HG03575 (cell line): ENCODE results near the gene CALM3.

Source experiments
- ATAC-seq: cut with Tn5 transposase; IDR thresholded peaks from one replicate; pipeline ENCODE4 v1.9.1; 2021; ENCODE audit not compliant: unreplicated experiment, insufficient number of reproducible peaks, low FRiP score; ENCODE audit errors: extremely low read depth

CALM3 gene

GRCh38 chr19:46596008-46596407 lies 5.1 kb upstream of the CALM3 start:
- ATAC-seq, result no peak

GRCh38 chr19:46598372-46598917 lies 2.7 kb upstream of the CALM3 start:
- ATAC-seq, result no peak

GRCh38 chr19:46599716-46600373 lies 1.3 kb upstream of the CALM3 start:
- ATAC-seq, result no peak

DNA sequence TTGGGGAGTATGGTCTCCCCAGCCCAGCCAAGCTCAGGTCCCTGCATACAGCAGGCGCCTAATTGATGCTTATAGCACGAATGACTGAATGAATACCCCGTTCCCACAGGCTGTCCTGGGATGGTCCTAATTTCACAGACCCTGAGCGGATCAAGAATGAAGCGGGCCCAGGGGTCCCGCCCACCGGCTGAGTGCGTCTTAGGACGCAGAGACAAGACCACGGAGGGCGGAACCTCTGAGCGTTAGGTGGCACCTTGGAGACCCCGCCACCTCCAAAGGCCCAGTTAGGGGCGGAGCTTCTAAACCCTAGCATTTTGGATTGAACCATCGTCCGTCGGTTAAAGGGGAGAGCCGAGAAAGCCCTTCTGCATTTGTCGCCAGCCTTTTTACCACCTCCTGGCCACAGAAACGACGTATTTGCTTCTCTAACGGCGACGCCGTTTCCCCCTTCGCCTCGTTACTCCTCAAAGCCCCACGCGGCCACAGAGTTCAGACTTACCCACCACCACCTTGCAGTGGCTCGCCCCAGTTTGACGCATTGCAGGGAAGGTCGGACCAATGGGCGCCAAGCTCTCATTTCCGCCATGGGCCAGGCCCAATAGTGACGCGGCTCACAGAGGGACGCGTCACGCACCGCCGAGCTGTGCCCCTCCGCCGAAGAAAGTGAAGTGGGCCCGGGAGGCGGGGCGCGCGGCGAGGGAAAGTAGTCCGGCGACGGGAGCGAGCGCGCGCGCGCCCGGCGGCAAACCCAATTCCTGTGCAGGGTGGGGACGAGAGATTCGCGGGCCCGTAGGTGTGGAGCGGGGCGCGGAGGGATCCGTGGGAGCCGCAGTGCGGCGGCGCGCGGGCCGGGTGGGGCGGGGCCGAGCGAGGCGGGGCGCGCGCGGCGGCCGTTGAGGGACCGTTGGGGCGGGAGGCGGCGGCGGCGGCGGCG lies 479 bp upstream of the CALM3 start:
- ATAC-seq, result peak; percentile 55

DNA sequence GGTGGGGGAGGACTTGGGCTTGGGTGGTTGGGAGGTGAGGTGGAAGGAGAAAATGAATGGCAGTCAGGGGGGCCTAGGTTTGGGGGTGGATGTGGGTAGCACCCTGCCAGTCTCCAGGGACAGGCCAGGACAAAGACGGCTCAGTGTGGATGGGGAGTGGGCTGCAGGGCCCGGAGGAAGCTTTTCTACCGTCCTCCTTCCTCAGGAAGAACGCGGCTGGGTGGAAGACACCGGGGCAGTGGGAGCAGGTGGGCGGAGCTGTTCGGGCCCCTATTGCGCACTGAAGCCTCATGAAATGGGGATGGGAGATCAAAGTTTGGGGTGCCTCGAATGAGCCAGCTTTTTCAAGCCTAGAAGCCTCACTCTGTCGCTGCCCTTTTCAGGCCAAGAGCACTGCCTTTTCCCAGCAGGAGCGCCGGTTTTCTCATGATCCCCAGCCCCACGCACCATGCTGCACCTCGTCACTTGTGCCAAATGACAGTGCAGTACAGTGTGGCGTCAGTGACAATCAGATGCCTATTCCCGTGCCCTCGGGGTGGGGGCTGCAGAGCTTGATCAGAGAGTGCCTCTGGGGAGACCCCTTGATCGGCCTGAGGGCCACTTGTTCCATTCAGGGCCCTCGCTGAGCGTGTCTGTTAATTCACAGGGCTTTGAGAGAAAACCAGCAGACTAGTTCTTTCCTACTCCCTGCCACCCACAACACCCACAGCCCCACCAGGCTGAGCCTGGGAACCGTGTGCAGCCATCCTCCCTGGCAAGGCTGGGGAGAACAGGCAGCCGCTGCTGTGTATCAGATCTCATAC lies 1.5 kb downstream of the CALM3 start:
- ATAC-seq, result no peak

DNA sequence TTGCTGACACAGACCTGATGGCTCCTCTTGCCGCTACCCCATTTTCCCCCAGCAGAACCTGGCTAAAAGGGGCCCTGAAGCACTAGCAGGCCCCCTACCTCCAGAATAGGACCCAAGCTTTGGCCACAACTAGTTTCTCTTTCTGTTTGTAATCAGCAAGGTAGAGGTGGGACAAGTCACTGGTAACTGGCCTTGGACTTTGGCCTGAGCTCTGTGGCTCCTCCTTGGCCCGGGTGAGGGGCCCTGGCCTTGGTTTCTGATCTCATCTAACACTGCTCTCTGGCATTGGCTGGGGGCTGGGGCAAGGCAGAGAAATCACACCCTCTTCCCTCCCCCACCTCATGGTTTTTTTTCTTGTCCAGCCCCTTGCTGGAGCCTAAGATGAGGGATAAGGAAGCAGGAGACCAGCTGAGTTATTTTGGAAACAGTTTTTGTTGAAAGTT lies 2.1 kb downstream of the CALM3 start:
- ATAC-seq, result no peak

- no peak for ATAC-seq
These were observed 2.7 kb downstream of the CALM3 start for GRCh38 chr19:46603752-46604231.

DNA sequence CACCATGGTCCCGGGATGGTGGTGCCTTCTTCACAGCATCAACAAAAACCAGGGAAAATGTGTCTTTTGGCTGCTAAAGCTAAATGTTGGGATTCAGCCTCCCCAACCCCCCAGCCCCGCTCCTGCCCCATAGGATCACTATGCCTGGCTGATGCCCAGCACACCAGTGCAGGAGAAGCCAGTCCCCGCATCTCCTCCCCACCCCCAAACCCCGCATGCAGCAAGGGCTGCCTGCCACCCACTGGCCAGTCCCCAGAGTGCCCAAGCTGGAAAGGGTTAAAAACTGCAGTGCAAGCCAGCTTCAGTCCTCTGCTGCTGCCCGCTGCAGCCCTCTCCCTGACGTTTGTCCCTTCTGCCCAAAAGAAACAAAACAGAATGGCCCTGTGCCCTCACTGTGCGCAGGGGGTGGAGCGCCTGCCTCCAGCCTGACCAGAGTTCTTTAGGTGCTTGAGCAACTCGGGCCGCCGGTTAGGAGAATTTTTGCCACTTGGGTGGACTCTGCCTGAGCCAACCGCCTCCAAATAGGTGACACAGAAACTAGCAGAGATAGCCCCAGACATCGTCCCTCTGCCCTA lies 3.7 kb downstream of the CALM3 start:
- no peak for ATAC-seq

- no peak for ATAC-seq
These were observed 4.3 kb downstream of the CALM3 start for GRCh38 chr19:46605356-46605821.

- no peak for ATAC-seq
These were observed 4.9 kb downstream of the CALM3 start for GRCh38 chr19:46606019-46606418.

DNA sequence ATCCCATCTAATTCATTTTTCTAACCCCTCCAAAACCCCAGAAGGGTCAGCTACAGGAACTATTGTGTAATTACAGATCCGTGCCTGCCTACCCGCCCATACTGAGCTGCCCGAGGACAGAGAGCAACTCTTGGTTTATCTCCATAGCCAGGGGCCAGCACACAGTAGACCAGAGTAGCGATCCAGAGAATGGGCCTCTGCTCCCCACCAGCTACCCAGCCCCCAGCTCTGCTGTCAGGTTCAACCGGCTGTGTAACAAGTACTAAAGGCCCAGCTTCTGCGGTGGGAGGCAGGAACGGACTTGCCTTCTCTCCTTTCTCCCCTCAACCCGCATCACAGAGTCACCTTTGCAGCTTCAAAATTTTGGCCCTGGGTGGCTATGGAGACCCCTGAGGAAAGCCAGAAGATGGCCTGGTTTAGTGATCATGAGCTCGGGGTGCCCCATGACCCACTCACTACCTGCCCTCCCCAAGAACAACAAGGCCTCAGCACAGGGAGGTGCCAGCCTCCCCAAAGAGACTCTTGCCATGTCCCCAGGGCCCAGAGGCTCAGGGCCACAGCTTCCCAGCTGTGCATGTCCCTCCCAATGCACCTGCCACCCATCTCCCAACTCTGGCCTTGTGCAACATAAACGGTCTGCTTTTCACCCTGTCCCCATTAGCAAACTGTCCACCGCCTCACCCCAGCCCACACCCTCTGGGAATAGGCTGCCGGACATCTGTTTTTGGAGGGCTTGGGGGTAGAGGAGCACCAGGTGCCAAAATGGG lies 5.7 kb downstream of the CALM3 start:
- ATAC-seq, result no peak

DNA sequence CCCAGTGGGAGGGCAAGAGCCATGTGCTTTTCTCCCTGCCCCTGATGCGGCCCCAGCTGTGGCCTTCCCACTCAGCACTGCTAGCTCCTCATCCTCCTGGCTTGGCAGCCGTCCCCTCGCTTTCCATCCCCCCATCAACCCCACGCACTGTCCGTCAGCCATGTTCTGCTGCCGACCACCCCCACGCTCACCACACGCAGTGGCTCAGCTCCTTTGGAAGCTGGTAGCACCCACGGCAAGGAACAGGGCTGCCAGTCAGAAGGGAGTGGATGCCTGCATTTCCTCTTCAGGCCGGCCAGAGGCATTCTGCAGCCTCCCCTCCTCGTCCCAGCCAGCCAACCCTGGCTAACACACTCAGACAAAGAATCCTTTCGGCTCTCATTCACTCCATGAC lies 6.3 kb downstream of the CALM3 start:
- no peak for ATAC-seq

DNA sequence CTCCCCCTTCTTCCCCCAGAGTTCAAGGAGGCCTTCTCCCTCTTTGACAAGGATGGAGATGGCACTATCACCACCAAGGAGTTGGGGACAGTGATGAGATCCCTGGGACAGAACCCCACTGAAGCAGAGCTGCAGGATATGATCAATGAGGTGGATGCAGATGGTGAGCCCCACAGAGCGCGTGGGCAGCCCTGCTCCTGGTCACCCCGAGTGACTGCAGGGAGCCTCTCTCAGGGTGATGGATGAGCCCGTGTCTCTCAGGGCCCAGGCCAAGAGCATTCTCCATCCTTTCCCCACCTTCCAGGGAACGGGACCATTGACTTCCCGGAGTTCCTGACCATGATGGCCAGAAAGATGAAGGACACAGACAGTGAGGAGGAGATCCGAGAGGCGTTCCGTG lies 7.0 kb downstream of the CALM3 start:
- ATAC-seq, result no peak

DNA sequence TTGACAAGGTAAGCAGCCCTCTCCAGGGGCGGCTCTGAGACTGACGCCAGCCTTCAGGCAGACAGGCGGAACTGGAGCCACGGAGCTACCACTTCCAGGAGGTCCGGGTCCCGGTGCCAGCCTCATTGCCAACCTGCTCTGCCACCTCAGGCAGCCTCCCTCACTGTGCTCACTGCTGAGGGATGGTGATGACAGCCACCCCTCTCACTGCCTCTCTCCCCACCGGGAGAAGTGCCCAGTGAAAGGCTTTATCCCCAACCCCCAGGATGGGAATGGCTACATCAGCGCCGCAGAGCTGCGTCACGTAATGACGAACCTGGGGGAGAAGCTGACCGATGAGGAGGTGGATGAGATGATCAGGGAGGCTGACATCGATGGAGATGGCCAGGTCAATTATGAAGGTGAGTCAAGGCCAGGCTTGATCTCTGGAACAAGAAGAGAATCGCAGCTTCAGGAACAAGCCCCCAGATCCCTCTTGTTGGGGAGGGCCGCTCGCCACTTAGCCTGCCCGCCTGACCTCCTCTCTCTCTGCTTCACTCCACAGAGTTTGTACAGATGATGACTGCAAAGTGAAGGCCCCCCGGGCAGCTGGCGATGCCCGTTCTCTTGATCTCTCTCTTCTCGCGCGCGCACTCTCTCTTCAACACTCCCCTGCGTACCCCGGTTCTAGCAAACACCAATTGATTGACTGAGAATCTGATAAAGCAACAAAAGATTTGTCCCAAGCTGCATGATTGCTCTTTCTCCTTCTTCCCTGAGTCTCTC lies 7.6 kb downstream of the CALM3 start:
- ATAC-seq, result no peak

GRCh38 chr19:46609511-46610412 lies 8.6 kb downstream of the CALM3 start:
- no peak for ATAC-seq

- ATAC-seq, result no peak
These were observed 9.3 kb downstream of the CALM3 start for GRCh38 chr19:46610413-46610775.
